Thymus (tissue), 11 donors: ENCODE data around the gene ZNF716. TPM values are rescaled to one million over a fixed set of nuclear protein-coding genes. Genes with fewer than 3 reads are reported as not detected.

Experiments
- DNase-seq, 9 donors: peaks; one replicate each; pipeline ENCODE4 v3.0.0-alpha.2; 2013; ENCODE audit warnings: low spot score in 9 of 9, low read depth in 6 of 9, missing footprints in 1 of 9
- H3K27ac ChIP-seq, 2 donors: one replicate each; pipeline ENCODE4 v1.5.1; 2013; ENCODE audit warnings: control low read depth in 1 of 2, low read depth in 1 of 2, low read length in 1 of 2, mild to moderate bottlenecking in 1 of 2, moderate library complexity in 1 of 2
- H3K27me3 ChIP-seq, 2 donors: one replicate each; pipeline ENCODE4 v1.5.1; 2013; ENCODE audit warnings: low read length in 1 of 2; ENCODE audit not compliant: control insufficient read depth in 2 of 2, insufficient read depth in 1 of 2
- H3K36me3 ChIP-seq, 2 donors: one replicate each; pipeline ENCODE4 v1.5.1; 2013; ENCODE audit warnings: low read length in 1 of 2, mild to moderate bottlenecking in 1 of 2, moderate library complexity in 1 of 2; ENCODE audit not compliant: control insufficient read depth in 2 of 2, insufficient read depth in 2 of 2
- H3K4me1 ChIP-seq, 2 donors: one replicate each; pipeline ENCODE4 v1.5.1; 2013; ENCODE audit warnings: low read length in 2 of 2; ENCODE audit not compliant: control insufficient read depth in 2 of 2, insufficient read depth in 2 of 2
- H3K4me3 ChIP-seq, 2 donors: one replicate each; pipeline ENCODE4 v1.5.1; 2013; ENCODE audit warnings: low read length in 2 of 2, control low read depth in 1 of 2, mild to moderate bottlenecking in 1 of 2
- H3K9me3 ChIP-seq, 2 donors: one replicate each; pipeline ENCODE4 v1.5.1; 2013; ENCODE audit warnings: low read length in 1 of 2, mild to moderate bottlenecking in 1 of 2; ENCODE audit not compliant: control insufficient read depth in 2 of 2, insufficient read depth in 1 of 2
- WGBS: extraction: QIAGEN DNeasy Blood & Tissue Kit; methylation state at CpG from one replicate; pipeline ENCODE4 v1.1.7; 2013; 5-methylcytosine and 5-hydroxymethylcytosine counted together
- polyA plus RNA-seq: library from polyadenylated mRNA; stranded (reverse); fragments of 200-250 nt; gene quantifications from one replicate; pipeline ENCODE4 v1.2.3, GENCODE V29; 2013
- total RNA-seq: library from RNA; stranded (reverse); fragments of 120-200 nt; gene quantifications from one replicate; pipeline ENCODE4 v1.2.4, GENCODE V29; 2013
- donor health status: healthy.

ZNF716 gene
- total and polyA plus RNA-seq, 2 donors, result not detected

DNA sequence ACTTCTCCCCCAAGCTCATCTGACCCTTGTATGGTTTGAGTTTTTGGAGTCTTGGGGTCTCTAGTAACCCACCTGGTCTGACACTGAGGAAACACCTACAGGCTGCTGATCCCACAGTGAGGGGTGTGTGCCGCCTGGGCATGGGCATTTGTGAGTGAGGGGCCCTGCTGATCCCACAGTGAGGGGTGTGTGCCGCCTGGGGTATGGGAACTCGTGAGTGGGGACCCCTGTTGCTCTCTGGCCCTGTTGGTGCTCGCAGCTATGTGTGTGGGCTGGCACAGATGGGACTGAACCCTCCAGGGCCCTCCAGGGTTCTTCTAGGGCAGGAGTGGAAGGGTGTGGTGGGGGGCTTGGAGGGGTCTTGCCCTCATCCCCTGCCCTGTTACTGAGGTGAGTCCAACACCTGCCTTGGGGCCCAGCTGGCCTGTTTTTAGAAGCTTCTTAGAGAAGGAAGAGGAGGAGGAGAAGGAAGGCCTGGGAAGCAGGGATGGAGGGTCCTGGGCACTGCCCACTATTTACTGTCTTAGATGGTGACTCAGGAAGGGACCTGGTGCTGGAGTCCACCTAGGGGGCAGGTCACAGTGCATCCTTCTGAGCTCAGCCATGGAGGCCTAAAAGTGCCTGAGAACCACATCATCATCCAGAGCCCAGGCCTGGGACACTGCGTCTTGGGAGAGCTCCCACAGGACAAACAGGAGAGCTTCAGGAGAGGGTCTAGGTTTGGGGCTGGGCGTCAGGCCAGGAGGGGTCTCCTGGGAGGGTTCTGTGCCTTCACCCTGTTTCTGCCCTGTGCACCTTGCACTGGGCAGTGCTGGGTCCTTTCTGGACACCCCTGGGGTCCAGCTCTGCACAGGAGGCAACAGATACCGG lies 36.2 kb upstream of the ZNF716 start:
- Histone ChIP-seq H3K9me3 (peaks cover 2 to 81% of the 10 kb centered on the region in 2 donors), H3K36me3 (no peaks in the 10 kb centered on the region), H3K4me3 (no peak overlapping the region), H3K27ac (no peak overlapping the region), H3K27me3 (no peaks in the 10 kb centered on the region), H3K4me1 (no peaks in the 10 kb centered on the region)
- WGBS, result 75% methylated on average over 7 of the region's 7 CpGs
- no peak for DNase-seq

GRCh38 chr7:57414415-57414814 lies 35.6 kb upstream of the ZNF716 start:
- no peaks in the 10 kb centered on the region for H3K36me3 ChIP-seq
- H3K27ac ChIP-seq, result no peak overlapping the region
- no peaks in the 10 kb centered on the region for H3K4me1 ChIP-seq
- H3K9me3 ChIP-seq, result peaks cover 2 to 78% of the 10 kb centered on the region in 2 donors
- no peaks in the 10 kb centered on the region for H3K27me3 ChIP-seq
- no peak overlapping the region for H3K4me3 ChIP-seq
- 90% methylated on average over 6 of the region's 6 CpGs for WGBS
- no peak for DNase-seq

DNA sequence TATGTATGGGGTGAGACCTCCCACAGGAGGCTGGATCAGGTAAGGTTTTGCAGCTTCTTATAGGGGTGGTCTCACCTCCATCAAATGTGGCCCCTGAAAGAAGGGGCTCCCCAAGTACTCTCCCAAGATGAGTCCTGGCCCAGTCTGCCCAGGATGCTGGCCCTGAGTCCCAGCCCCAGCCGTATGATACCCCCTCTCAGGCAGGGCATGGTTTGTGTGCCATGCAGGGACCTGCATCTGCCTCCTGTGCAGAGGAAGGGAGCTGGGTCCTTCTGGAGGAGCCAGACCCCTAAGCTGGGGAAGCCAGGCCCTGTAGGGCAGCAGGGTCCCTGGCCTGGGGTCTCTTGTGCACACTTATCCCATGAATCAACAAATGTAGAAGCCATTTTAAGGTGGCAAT lies 35.1 kb upstream of the ZNF716 start:
- DNase-seq, result no peak

DNA sequence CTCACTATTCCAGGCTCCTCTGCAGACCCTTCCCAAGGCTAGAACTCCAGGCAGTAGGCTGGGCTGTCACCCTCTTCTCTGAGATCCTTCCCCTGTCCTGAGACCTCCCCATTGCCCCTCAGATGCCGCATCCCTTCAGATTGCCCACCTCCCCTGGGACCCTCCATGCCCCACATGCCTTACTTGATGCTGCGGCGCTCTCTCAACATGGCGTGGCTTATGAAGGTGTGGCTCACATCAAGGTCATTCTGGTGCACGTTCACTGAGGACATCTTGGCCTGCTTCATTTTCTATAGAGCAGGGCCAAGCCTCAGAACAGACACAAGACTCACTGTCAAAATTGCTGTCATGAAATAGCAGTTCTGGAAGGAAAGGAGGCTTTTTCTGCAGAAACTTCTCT lies 34.7 kb upstream of the ZNF716 start:
- peaks cover 2 to 78% of the 10 kb centered on the region in 2 donors for H3K9me3 ChIP-seq
- WGBS, result 80% methylated on average over 5 of the region's 5 CpGs
- H3K36me3 ChIP-seq, result no peaks in the 10 kb centered on the region
- no peaks in the 10 kb centered on the region for H3K4me1 ChIP-seq
- H3K4me3 ChIP-seq, result no peak overlapping the region
- H3K27ac ChIP-seq, result no peak overlapping the region
- no peak for DNase-seq
- no peaks in the 10 kb centered on the region for H3K27me3 ChIP-seq

More for the DNA sequence above, 35.1 kb upstream of the ZNF716 start:
- H3K27me3 ChIP-seq, result no peaks in the 10 kb centered on the region
- no peak overlapping the region for H3K4me3 ChIP-seq
- whole genome bisulfite sequencing, result 100% methylated on average over 1 of the region's 1 CpG
- H3K4me1 ChIP-seq, result no peaks in the 10 kb centered on the region
- no peaks in the 10 kb centered on the region for H3K36me3 ChIP-seq
- peaks cover 2 to 79% of the 10 kb centered on the region in 2 donors for H3K9me3 ChIP-seq
- no peak overlapping the region for H3K27ac ChIP-seq

GRCh38 chr7:57415730-57416129 lies 34.2 kb upstream of the ZNF716 start:
- H3K9me3 ChIP-seq, result peaks cover 2 to 74% of the 10 kb centered on the region in 2 donors
- H3K27ac ChIP-seq, result no peak overlapping the region
- H3K4me3 ChIP-seq, result no peak overlapping the region
- WGBS, result 74% methylated on average over 9 of the region's 9 CpGs
- H3K4me1 ChIP-seq, result no peaks in the 10 kb centered on the region
- H3K36me3 ChIP-seq, result no peaks in the 10 kb centered on the region
- no peaks in the 10 kb centered on the region for H3K27me3 ChIP-seq
- DNase-seq, result no peak

- Histone ChIP-seq H3K4me1 (no peaks in the 10 kb centered on the region), H3K4me3 (no peak overlapping the region), H3K27me3 (no peaks in the 10 kb centered on the region), H3K36me3 (no peaks in the 10 kb centered on the region), H3K27ac (no peak overlapping the region), H3K9me3 (peaks cover 2 to 67% of the 10 kb centered on the region in 2 donors)
- no peak for DNase-seq
- WGBS, result 76% methylated on average over 8 of the region's 8 CpGs
Measured at GRCh38 chr7:57416601-57417358, 33.2 kb upstream of the ZNF716 start.

DNA sequence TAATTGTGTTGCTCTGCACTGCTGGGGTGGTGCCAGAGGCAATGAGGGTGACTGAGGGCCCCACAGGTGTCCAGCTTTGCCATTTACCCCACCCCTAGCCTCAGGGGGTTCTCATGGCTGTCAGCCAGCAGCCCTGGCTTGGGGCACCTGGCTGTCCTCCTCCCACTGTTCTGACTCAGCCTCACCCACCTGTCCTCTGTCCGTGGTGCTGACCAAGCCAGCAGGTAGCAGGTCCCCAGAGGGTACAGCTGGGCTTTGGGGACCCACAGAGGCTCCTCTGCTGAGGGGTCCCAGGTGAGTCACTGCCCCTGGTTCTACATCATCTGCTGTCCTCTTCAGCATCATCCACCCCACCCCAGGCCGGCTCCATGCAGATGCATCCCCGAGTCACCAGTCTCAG lies 32.2 kb upstream of the ZNF716 start:
- Histone ChIP-seq H3K36me3 (no peaks in the 10 kb centered on the region), H3K27me3 (no peaks in the 10 kb centered on the region), H3K4me1 (no peaks in the 10 kb centered on the region), H3K4me3 (no peak overlapping the region), H3K9me3 (peaks cover 2 to 57% of the 10 kb centered on the region in 2 donors), H3K27ac (no peak overlapping the region)
- WGBS, result 68% methylated on average over 3 of the region's 3 CpGs
- no peak for DNase-seq

DNA sequence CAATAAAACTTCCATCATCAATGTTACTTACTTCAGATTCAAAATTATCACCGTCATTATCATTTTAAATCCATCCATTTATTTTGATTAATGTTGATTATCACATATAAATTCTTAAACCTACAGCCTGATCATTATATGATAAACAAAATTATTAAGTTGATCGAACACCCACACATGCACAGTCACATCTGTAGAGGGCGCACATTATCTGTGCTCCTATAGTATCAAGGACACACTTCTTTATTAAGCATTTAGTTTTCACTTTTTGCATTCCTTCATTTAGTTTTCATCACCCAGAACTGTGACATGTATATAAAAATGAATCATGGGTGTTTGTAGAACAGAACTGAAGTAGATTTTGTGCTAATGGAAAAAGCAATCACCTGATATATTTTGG lies 26.2 kb upstream of the ZNF716 start:
- no peaks in the 10 kb centered on the region for H3K27me3 ChIP-seq
- DNase-seq, result no peak
- no peak overlapping the region for H3K4me3 ChIP-seq
- no peak overlapping the region for H3K27ac ChIP-seq
- no peaks in the 10 kb centered on the region for H3K36me3 ChIP-seq
- 60% methylated on average over 3 of the region's 3 CpGs for WGBS
- H3K4me1 ChIP-seq, result no peaks in the 10 kb centered on the region
- H3K9me3 ChIP-seq, result peaks cover 18 to 42% of the 10 kb centered on the region in 2 donors
